NCI-H460 (cell line): ENCODE results near the gene ROR2. TPM values are rescaled to one million over a fixed set of nuclear protein-coding genes. Genes with fewer than 3 reads are reported as not detected.

Source experiments
- DNase-seq: peaks from one replicate; pipeline ENCODE4 v3.0.0-alpha.2; 2016; ENCODE audit warnings: low read depth; ENCODE audit errors: extremely low read depth
- total RNA-seq: library from RNA; depleted of rRNA; stranded (reverse); fragments of >200 nt; shearing (Covaris generic); gene quantifications from 2 replicates; pipeline ENCODE4 v1.2.3, GENCODE V29; 2014

Gene ROR2
- total RNA-seq, 1 experiment from 2014 or later: 0.10 TPM

DNA sequence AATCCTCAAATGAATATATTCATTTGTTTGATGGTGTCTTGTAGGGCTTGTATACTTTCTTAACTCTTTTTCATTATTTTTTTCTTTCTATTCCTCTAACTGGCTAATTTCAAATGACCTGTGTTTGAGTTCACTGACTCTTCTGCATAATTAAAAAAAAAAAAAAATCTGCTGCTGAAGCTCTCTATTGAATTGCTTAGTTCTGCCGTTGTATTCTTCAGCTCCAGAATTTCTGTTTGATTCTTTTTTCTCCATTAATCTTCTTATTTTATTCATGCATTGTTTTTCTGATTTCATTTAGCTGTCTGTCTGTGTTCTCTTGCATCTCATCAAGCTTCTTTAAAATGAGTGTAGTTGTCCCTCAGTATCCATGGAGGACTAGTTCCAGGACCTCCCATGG, 244.6 kb downstream of the ROR2 start:
- DNase-seq: no peak

GRCh38 chr9:91700475-91700874, 249.6 kb downstream of the ROR2 start:
- DNase-seq: no peak

GRCh38 chr9:91698266-91698665, 251.8 kb downstream of the ROR2 start:
- DNase-seq: no peak

DNA sequence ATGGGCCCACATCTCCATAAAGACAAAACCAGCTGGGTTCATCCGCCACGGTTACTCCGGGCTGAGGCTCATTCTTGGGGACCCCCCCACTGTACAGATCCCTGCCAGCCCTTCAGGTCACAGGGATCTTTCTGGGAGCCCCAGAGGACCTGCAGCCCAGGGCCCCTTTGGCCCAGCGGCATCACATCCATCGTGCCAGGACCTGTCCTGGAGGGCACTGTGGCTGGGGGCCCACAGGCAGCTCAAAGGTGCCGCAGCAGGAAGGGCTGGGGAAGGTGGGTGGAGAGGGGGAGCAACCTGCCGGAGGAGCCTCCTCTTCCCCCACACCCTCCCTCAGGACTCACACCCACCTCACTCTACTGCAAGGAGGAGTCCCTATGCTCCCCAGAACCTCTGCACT, 252.8 kb downstream of the ROR2 start:
- no peak for DNase-seq

DNA sequence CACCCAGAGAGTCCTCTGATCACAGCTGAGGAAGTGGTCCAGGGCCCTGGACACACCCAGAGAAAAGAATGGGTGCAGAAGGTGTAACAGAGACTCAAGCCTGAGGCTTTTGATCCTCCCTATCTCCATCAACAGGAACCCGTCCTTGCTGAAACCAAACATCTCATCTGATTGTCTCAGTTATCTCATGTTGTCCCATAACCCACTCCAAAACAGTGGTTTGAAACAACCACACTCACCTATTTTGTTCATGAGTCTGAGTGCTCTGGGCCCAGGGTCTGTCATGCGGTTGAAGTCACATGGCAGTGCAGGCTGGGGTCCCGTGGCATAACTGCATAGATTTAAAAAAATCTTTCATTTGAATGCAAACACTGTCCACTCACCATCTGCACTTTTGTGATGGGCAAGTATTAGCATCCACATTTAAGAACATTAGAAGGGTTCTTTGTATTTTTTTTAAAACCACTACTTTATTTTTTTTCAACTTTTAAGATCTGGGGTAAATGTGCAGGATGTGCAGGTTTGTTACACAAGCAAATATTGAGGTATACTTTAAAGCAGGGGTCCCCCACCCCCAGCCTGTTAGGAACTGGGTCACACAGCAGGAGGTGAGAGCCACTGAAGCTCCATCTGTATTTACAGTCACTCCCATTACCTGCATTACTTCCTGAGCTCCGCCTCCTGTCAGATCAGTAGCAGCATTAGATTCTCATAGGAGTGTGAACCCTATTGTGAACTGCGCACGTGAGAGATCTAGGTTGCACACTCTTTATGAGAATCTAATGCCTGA, 255.8 kb downstream of the ROR2 start:
- DNase-seq: no peak

DNA sequence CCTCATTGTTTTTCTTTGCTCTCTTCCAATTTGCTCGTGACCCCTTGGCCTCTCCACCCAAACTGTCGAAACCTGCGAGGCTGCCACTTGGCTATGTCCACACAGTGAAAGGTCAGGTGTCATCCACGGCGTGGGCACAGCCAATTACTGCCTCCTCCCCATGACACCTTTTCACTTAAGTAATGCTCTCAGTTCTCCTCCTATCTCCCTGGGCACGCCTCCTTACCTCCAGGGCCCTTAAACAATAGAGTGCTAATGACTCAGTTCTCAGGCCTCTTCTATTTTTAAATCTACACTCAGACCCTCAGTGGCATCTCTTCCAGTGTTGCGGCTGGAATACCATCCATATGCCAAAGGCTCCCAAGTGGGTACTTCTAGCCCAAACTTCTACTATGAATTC, 256.8 kb downstream of the ROR2 start:
- no peak for DNase-seq

DNA sequence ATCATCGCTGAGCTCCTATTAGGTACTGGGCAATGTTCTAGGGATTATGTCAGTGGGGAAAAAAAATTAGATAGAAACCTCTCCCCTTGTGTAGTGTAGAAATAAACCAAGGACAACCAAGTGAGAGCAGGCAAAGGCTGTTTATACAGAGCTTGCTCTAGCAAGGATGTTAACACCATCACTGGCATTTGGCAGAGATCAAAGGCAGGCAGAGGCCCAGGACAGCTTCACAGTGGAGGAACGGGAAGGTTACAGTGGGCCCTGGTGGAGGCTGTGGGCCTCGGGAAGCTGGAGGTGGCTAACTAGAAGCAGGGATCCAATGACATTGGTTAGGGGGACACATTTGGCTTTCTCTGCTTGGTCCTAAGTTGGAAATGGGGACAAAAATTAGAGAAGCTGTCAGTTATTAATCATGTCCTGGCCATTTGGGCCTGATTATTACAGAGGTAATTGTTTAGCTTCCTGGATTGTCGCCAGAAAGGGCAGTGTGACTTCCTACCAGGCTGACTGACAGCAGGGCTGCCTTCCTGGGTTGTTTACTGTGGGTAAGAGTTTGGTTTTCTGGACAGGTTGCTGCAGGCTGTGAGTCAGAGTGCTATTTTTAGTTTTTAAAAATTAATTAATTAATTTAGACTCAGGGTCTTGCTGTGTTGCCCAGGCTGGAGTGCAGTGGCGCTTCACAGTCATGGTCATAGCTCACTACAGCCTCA, 259.3 kb downstream of the ROR2 start:
- DNase-seq: no peak

DNA sequence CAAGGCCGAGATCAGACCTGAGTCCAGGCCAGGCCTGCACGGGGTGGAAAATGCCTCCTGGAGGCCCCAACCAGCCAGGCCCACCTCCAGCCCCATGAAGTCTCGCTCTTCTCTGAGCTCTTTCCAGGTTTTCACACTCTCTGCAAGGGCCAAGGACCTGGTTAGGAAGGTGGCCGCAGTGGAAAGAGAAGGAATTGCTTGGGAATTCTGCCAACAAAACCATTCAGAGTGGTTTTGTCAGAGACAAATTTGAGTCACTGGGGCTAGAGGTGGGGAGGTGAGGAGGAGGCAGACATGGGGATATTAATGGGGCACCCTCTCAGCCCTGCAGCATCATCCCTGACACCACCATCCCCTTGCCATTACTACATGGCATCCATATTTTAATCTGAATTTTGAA, 261.0 kb downstream of the ROR2 start:
- DNase-seq: no peak

DNA sequence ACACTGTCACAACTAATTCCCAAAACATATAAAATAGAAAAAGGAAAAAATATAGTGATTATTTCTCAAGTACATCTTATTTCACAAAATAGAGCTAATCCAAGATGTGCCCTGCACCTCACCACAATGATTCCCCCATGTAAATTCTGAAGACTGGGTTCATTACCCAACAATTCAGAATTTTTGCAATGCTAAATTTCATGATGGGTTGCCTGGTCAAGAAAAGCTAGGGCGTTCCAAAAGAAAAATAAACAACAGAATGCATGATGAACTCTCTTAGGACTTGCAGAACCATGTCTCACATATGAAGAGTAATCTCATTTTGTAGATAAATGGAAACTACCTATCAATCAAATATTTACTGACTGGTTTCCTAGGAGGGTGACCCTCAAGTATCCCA, 266.8 kb downstream of the ROR2 start:
- no peak for DNase-seq

GRCh38 chr9:91682806-91683205, 267.2 kb downstream of the ROR2 start:
- no peak for DNase-seq

- peak; percentile 53 for DNase-seq
Measured at GRCh38 chr9:91681461-91682305, 268.3 kb downstream of the ROR2 start.

- DNase-seq: no peak
Measured at GRCh38 chr9:91680998-91681397, 269.0 kb downstream of the ROR2 start.

GRCh38 chr9:91680106-91680505, 269.9 kb downstream of the ROR2 start:
- no peak for DNase-seq

GRCh38 chr9:91678807-91679580, 271.0 kb downstream of the ROR2 start:
- DNase-seq: no peak

- no peak for DNase-seq
Measured at GRCh38 chr9:91677822-91678436, 272.1 kb downstream of the ROR2 start.

- no peak for DNase-seq
Measured at GRCh38 chr9:91677331-91677730, 272.7 kb downstream of the ROR2 start.

DNA sequence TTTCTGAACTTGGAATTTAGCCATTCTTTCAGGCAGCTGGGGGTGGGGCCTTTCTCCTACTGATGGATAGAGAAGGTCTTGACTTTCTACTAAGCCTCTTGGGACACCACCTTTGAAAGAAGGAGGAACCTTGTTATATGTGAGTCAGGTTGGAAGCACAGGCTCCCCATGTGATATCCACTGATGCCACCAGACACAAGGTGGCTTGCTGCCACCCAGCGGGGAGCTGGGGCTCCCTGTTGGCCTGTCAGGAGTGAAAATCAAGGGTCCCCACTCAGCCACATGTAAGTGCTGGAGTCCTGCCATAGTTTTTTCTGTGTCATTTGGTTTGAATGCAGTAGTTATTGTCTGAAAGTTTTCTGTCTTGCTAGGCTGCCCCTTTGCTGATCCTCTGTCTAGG, 274.0 kb downstream of the ROR2 start:
- DNase-seq: peak; percentile 36

- no peak for DNase-seq
Measured at GRCh38 chr9:91664663-91665062, 285.4 kb downstream of the ROR2 start.

DNA sequence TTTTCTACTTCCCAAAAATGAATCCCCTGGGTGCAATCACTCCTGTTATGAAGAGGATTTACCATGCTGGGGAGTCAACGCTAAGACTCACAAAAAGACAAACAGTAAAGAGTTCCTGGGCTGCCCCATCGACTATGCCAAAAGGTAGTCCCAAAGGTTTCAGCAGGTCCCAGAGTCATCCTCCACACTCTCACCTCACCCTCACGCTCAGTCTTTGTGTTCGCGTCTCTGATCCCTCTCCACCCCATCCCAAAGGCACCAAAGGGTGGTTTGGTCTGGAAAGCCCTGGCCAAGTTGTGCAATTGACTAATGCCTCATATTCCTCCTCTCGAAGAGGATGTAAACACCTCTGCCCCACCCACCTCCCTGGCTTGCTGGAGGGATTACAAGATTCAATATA, 286.2 kb downstream of the ROR2 start:
- no peak for DNase-seq

DNA sequence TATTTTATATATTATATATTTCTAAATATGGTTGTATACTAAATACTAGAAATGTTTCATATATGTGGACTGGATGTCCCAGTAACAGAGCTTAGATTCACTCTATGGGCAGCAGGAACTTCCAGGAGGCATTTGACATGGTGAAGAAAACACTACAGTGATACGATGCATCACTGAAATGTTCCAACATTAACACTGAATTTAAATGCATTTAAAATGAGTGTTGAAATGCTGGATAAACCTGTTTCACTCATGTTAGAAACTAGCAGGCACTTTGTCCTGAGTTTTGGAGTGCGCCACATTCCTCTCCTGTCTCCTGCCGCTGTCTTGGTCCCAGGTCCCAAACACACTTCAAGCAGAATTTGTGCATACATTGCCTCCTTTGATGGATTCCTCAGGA, 288.6 kb downstream of the ROR2 start:
- no peak for DNase-seq
